ENCODE results near the gene DHRS7B. TPM values are rescaled to one million over a fixed set of nuclear protein-coding genes. Genes with fewer than 3 reads are reported as not detected.
"Not testable (repeated sequence)": the region's sequence is repeated elsewhere in the genome, so short reads cannot be mapped to it uniquely, and the experiment has no call there.

The DHRS7B gene
- polyA plus RNA-seq, 1 donor (not counting 4 experiments of a cell fraction or from before 2014, with no cell fraction given): 33.8 TPM

- Histone ChIP-seq H4K20me1 (ENCODE audit: control insufficient read depth, extremely low read depth, insufficient read depth, low read length) (no peaks in the 10 kb centered on the region), H3K4me3 (ENCODE audit: control insufficient read depth in 2 of 3, extremely low read depth in 1 of 3, insufficient read depth in 2 of 3, low read depth in 1 of 3, low read length in 3 of 3) (no peak overlapping the region), H2AFZ (ENCODE audit: control insufficient read depth, low read length) (no peak overlapping the region), H3K36me3 (ENCODE audit: control insufficient read depth in 2 of 2, extremely low read depth in 1 of 2, insufficient read depth in 2 of 2, low read length in 2 of 2) (peaks cover 9 to 14% of the 10 kb centered on the region in 2 experiments), H3K27ac (ENCODE audit: control insufficient read depth, insufficient read depth, low read length) (no peak overlapping the region), H3K27me3 (ENCODE audit: control insufficient read depth, extremely low read depth, insufficient read depth, low read length) (no peaks in the 10 kb centered on the region), H3K9ac (ENCODE audit: control insufficient read depth, extremely low read depth, insufficient read depth, low read length) (no peak overlapping the region), H3K4me1 (ENCODE audit: control insufficient read depth, extremely low read depth, insufficient read depth, low read length) (peaks cover 18% of the 10 kb centered on the region), H3K79me2 (ENCODE audit: control insufficient read depth, insufficient read depth, low read length) (no peaks in the 10 kb centered on the region), H3K9me1 (ENCODE audit: control insufficient read depth, extremely low read depth, insufficient read depth, low read length) (peaks cover 3% of the 10 kb centered on the region), H3K4me2 (ENCODE audit: control insufficient read depth, extremely low read depth, insufficient read depth, low read depth, low read length) (no peak overlapping the region), H3K9me3 (ENCODE audit: control insufficient read depth, low read depth, low read length) (no peaks in the 10 kb centered on the region)
- DNase-seq (ENCODE audit: low read depth, low spot score): no peak
- FAIRE-seq: no peak
- TF ChIP-seq EZH2 (IDR thresholded peaks at IDR 0.05; ENCODE audit: low read length) (no peak), CTCF (optimal IDR thresholded peaks at IDR 0.05 in 1 of 3, IDR thresholded peaks at IDR 0.05 in 1 of 3, conservative IDR thresholded peaks at IDR 0.05 in 1 of 3; ENCODE audit: extremely low read depth in 1 of 3, insufficient read depth in 2 of 3, low read length in 3 of 3) (no peak)
- dilution Hi-C loops (cut with MboI; ENCODE audit: extremely low pct_ligation_motif_present, low sequenced_read_pairs): no loop called here
These were observed 64.9 kb downstream of the DHRS7B start for GRCh38 chr17:21191698-21192097.

GRCh38 chr17:21192414-21192813, 65.7 kb downstream of the DHRS7B start:
- DNase-seq (ENCODE audit: low read depth, low spot score); H3K9me1 ChIP-seq (ENCODE audit: control insufficient read depth, extremely low read depth, insufficient read depth, low read length); H3K27me3 ChIP-seq (ENCODE audit: control insufficient read depth, extremely low read depth, insufficient read depth, low read length); dilution Hi-C loops (cut with MboI; ENCODE audit: extremely low pct_ligation_motif_present, low sequenced_read_pairs); FAIRE-seq; H3K27ac ChIP-seq (ENCODE audit: control insufficient read depth, insufficient read depth, low read length); H3K9me3 ChIP-seq (ENCODE audit: control insufficient read depth, low read depth, low read length); H3K4me3 ChIP-seq (ENCODE audit: control insufficient read depth in 2 of 3, extremely low read depth in 1 of 3, insufficient read depth in 2 of 3, low read depth in 1 of 3, low read length in 3 of 3); H3K79me2 ChIP-seq (ENCODE audit: control insufficient read depth, insufficient read depth, low read length); H2AFZ ChIP-seq (ENCODE audit: control insufficient read depth, low read length); H3K4me2 ChIP-seq (ENCODE audit: control insufficient read depth, extremely low read depth, insufficient read depth, low read depth, low read length); H4K20me1 ChIP-seq (ENCODE audit: control insufficient read depth, extremely low read depth, insufficient read depth, low read length); H3K9ac ChIP-seq (ENCODE audit: control insufficient read depth, extremely low read depth, insufficient read depth, low read length): not testable (repeated sequence)
- peaks cover 11 to 21% of the 10 kb centered on the region in 2 experiments for H3K36me3 ChIP-seq (ENCODE audit: control insufficient read depth in 2 of 2, extremely low read depth in 1 of 2, insufficient read depth in 2 of 2, low read length in 2 of 2)
- peaks cover 22% of the 10 kb centered on the region for H3K4me1 ChIP-seq (ENCODE audit: control insufficient read depth, extremely low read depth, insufficient read depth, low read length)

- Histone ChIP-seq H3K79me2 (ENCODE audit: control insufficient read depth, insufficient read depth, low read length) (peaks cover 6% of the 10 kb centered on the region), H3K9me1 (ENCODE audit: control insufficient read depth, extremely low read depth, insufficient read depth, low read length) (peaks cover 3% of the 10 kb centered on the region), H3K4me3 (ENCODE audit: control insufficient read depth in 2 of 3, extremely low read depth in 1 of 3, insufficient read depth in 2 of 3, low read depth in 1 of 3, low read length in 3 of 3) (no peak overlapping the region), H3K9me3 (ENCODE audit: control insufficient read depth, low read depth, low read length) (no peaks in the 10 kb centered on the region), H3K36me3 (ENCODE audit: control insufficient read depth in 2 of 2, extremely low read depth in 1 of 2, insufficient read depth in 2 of 2, low read length in 2 of 2) (peaks cover 15 to 26% of the 10 kb centered on the region in 2 experiments), H3K4me2 (ENCODE audit: control insufficient read depth, extremely low read depth, insufficient read depth, low read depth, low read length) (no peak overlapping the region), H4K20me1 (ENCODE audit: control insufficient read depth, extremely low read depth, insufficient read depth, low read length) (no peaks in the 10 kb centered on the region), H3K4me1 (ENCODE audit: control insufficient read depth, extremely low read depth, insufficient read depth, low read length) (peaks cover 22% of the 10 kb centered on the region), H3K27me3 (ENCODE audit: control insufficient read depth, extremely low read depth, insufficient read depth, low read length) (no peaks in the 10 kb centered on the region), H3K9ac (ENCODE audit: control insufficient read depth, extremely low read depth, insufficient read depth, low read length) (no peak overlapping the region), H2AFZ (ENCODE audit: control insufficient read depth, low read length) (no peak overlapping the region), H3K27ac (ENCODE audit: control insufficient read depth, insufficient read depth, low read length) (no peak overlapping the region)
- DNase-seq (ENCODE audit: low read depth, low spot score): no peak
- dilution Hi-C loops (cut with MboI; ENCODE audit: extremely low pct_ligation_motif_present, low sequenced_read_pairs): no loop called here
- TF ChIP-seq CTCF (optimal IDR thresholded peaks at IDR 0.05 in 1 of 3, IDR thresholded peaks at IDR 0.05 in 1 of 3, conservative IDR thresholded peaks at IDR 0.05 in 1 of 3; ENCODE audit: extremely low read depth in 1 of 3, insufficient read depth in 2 of 3, low read length in 3 of 3) (no peak), EZH2 (IDR thresholded peaks at IDR 0.05; ENCODE audit: low read length) (no peak)
- no peak for FAIRE-seq
These were observed 66.3 kb downstream of the DHRS7B start for GRCh38 chr17:21193031-21193430.
